Gastroesophageal sphincter (tissue), 4 donors: ENCODE data around the gene C17orf67. TPM values are rescaled to one million over a fixed set of nuclear protein-coding genes. Genes with fewer than 3 reads are reported as not detected.

Source experiments
- ATAC-seq: fragments of 150-250 bp; one replicate; pipeline ENCODE4 v1.9.1; 2016; ENCODE audit warnings: mild to moderate bottlenecking, moderate library complexity
- H3K27ac ChIP-seq, 4 donors: fragments of 200-600 bp; sonication (generic) in 3 of 4; 1 replicate in 3 of 4; 2 replicates in 1 of 4; pipeline ENCODE4 v1.5.1; 2016 to 2019
- H3K27me3 ChIP-seq: fragments of 200-600 bp; sonication (generic); one replicate; pipeline ENCODE4 v1.5.1; 2019
- H3K36me3 ChIP-seq, 2 donors: fragments of 200-600 bp; sonication (generic); one replicate each; pipeline ENCODE4 v1.5.1; 2019; ENCODE audit warnings: control low read depth in 1 of 2
- H3K4me1 ChIP-seq, 3 donors: fragments of 200-600 bp; sonication (generic); 1 replicate in 2 of 3; 2 replicates in 1 of 3; pipeline ENCODE4 v1.5.1; 2016 to 2019; ENCODE audit warnings: control low read depth in 2 of 3
- H3K4me3 ChIP-seq, 2 donors: fragments of 200-600 bp; sonication (generic); one replicate each; pipeline ENCODE4 v1.5.1; 2019; ENCODE audit warnings: mild to moderate bottlenecking in 1 of 2, moderate library complexity in 1 of 2
- H3K9me3 ChIP-seq, 3 donors: fragments of 200-600 bp; sonication (generic); one replicate each; pipeline ENCODE4 v1.5.1; 2017 to 2019; ENCODE audit warnings: control low read depth in 2 of 3
- CTCF ChIP-seq, 4 experiments: fragments of 200-600 bp in 2 of 4; fragments of 450-650 bp in 2 of 4; sonication (generic) in 1 of 4; IDR thresholded peaks; one replicate each; pipeline ENCODE4 v1.5.1; 2017 to 2019; ENCODE audit warnings: antibody characterized with exemption in 4 of 4, mild to moderate bottlenecking in 2 of 4, moderate library complexity in 2 of 4
- EP300 ChIP-seq: sonication (generic); formaldehyde crosslinking; IDR thresholded peaks from one replicate; pipeline ENCODE4 v1.6.1; 2017; ENCODE audit warnings: antibody characterized with exemption, mild to moderate bottlenecking
- POLR2A ChIP-seq, 2 donors: fragments of 450-650 bp; IDR thresholded peaks; one replicate each; pipeline ENCODE4 v1.6.1; 2017; ENCODE audit warnings: antibody characterized with exemption in 2 of 2, mild to moderate bottlenecking in 2 of 2, moderate library complexity in 1 of 2
- POLR2AphosphoS5 ChIP-seq: sonication (generic); formaldehyde crosslinking; IDR thresholded peaks from one replicate; pipeline ENCODE4 v1.6.1; 2017; ENCODE audit warnings: antibody characterized with exemption
- WGBS, 2 donors: methylation state at CpG; one replicate each; pipeline ENCODE4 v1.1.5; 2018; ENCODE audit warnings: low coverage in 1 of 2; 5-methylcytosine and 5-hydroxymethylcytosine counted together
- total RNA-seq, 4 donors: library from RNA; depleted of rRNA; stranded (reverse); fragments of >200 nt; gene quantifications; one replicate each; pipeline ENCODE4 v1.1.0, GENCODE V29; 2016

Gene C17orf67
- total RNA-seq, 4 donors from 2014 or later = 1.1 to 3.5 (median 2.3) TPM

- peak; percentile 90 for ATAC-seq
- no peak overlapping the region for H3K27ac ChIP-seq
- peaks cover 0 to 15% (median 8%) of the 10 kb centered on the region in 3 donors for H3K4me1 ChIP-seq
- WGBS, 2 donors = 3 to 4% methylated on average over 16 to 18 of the region's 48 CpGs
- H3K36me3 ChIP-seq = no peaks in the 10 kb centered on the region
- H3K4me3 ChIP-seq = peak overlapping the region in 1 of 2 donors; percentile 36
- peaks cover 39% of the 10 kb centered on the region for H3K27me3 ChIP-seq
- H3K9me3 ChIP-seq = no peaks in the 10 kb centered on the region
- TF ChIP-seq CTCF (IDR thresholded peaks at IDR 0.05) (peak; percentile 84 to 99 (median 94)), POLR2A (IDR thresholded peaks at IDR 0.05) (no peak), POLR2AphosphoS5 (no peak), EP300 (no peak)
These were observed 53.6 kb downstream of the C17orf67 start for GRCh38 chr17:56779898-56780777.

- H3K9me3 ChIP-seq = no peaks in the 10 kb centered on the region
- no peak for TF ChIP-seq EP300
- peaks cover 0 to 15% (median 8%) of the 10 kb centered on the region in 3 donors for H3K4me1 ChIP-seq
- H3K36me3 ChIP-seq = no peaks in the 10 kb centered on the region
- no peak overlapping the region for H3K4me3 ChIP-seq
- no peak for ATAC-seq
- peaks cover 39% of the 10 kb centered on the region for H3K27me3 ChIP-seq
- WGBS, 2 donors = 53 to 70% methylated on average over 3 to 4 of the region's 4 CpGs
- no peak overlapping the region for H3K27ac ChIP-seq
These were observed 54.4 kb downstream of the C17orf67 start for GRCh38 chr17:56779322-56779721.

GRCh38 chr17:56778898-56779297 is 54.8 kb downstream of the C17orf67 start:
- Histone ChIP-seq H3K36me3 (no peaks in the 10 kb centered on the region), H3K27me3 (peaks cover 39% of the 10 kb centered on the region), H3K4me3 (no peak overlapping the region), H3K4me1 (peaks cover 0 to 15% (median 8%) of the 10 kb centered on the region in 3 donors), H3K9me3 (no peaks in the 10 kb centered on the region), H3K27ac (no peak overlapping the region)
- no peak for TF ChIP-seq CTCF (IDR thresholded peaks at IDR 0.05)
- WGBS, 2 donors = 87 to 91% methylated on average over 5 to 9 of the region's 9 CpGs
- ATAC-seq = no peak

GRCh38 chr17:56777859-56778258 is 55.9 kb downstream of the C17orf67 start:
- Histone ChIP-seq H3K9me3 (no peaks in the 10 kb centered on the region), H3K27ac (no peak overlapping the region), H3K4me3 (no peak overlapping the region), H3K36me3 (no peaks in the 10 kb centered on the region), H3K27me3 (peaks cover 39% of the 10 kb centered on the region), H3K4me1 (peaks cover 0 to 15% (median 8%) of the 10 kb centered on the region in 3 donors)
- 67 to 74% methylated on average over 4 to 6 of the region's 7 CpGs for WGBS, 2 donors
- TF ChIP-seq EP300 = no peak
- no peak for TF ChIP-seq CTCF (IDR thresholded peaks at IDR 0.05)
- TF ChIP-seq POLR2AphosphoS5 = no peak
- TF ChIP-seq POLR2A (IDR thresholded peaks at IDR 0.05) = no peak
- ATAC-seq = no peak

GRCh38 chr17:56774650-56775049 is 59.1 kb downstream of the C17orf67 start:
- no peak for ATAC-seq
- Histone ChIP-seq H3K27ac (no peak overlapping the region), H3K9me3 (no peaks in the 10 kb centered on the region), H3K36me3 (no peaks in the 10 kb centered on the region), H3K27me3 (peaks cover 36% of the 10 kb centered on the region), H3K4me3 (no peak overlapping the region), H3K4me1 (peaks cover 0 to 5% (median under 1%) of the 10 kb centered on the region in 3 donors)
- WGBS, 2 donors = 72 to 83% methylated on average over 2 of the region's 2 CpGs
- TF ChIP-seq EP300 (no peak), CTCF (IDR thresholded peaks at IDR 0.05) (no peak), POLR2A (IDR thresholded peaks at IDR 0.05) (no peak), POLR2AphosphoS5 (no peak)
